ENCODE data around the gene MXRA7.

- TF ChIP-seq CTCF (IDR thresholded peaks at IDR 0.05) = no peak
- no peak for TF ChIP-seq POLR2A (IDR thresholded peaks at IDR 0.05)
- TF ChIP-seq EP300 (IDR thresholded peaks at IDR 0.05) = no peak
Observed at GRCh38 chr17:76751416-76751993, 40.7 kb upstream of the MXRA7 start.
